ENCODE data around the gene GUCY1B1.
"Not testable (repeated sequence)": the region's sequence is repeated elsewhere in the genome, so short reads cannot be mapped to it uniquely, and the experiment has no call there.

Gene GUCY1B1

DNA sequence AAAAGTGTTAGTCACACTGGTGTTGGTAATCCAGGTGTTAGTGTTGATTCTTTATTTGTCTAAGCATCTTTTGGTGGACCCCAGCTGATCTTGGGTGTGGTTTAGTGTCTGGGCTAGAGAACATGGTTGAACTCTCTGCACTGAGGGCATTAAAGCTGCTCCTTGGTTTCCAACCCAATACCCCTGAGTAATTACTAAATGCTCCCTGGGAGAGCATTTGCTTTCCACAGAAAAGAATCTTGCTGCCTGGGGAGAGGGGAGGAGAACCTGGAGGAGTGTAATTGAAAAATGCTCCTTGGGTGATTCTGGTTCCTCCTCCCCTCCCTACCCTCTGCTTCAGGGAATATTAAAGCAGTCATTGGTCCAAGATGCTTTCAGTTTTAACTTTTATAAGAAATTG, 3.1 kb downstream of the GUCY1B1 start:
- no peak for DNase-seq (ENCODE audit: low read depth)

DNA sequence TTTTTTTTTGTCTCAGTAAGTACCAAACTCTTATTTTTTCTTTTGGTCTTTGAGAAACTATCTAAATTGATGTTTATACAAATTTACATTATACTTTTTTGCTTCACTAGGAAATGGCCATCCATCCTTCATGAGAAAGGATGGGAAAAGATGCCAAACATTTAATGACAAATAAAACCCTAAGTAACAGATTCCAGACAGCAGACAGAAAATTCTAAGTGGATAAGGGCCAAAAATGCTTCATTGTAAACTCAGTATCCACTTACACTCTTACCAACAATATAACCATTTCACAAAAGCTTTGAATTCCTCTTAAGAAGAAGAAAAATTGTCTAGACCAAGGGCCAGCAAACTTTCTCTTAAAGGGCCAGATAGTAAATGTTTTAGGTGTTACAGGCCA, 3.5 kb downstream of the GUCY1B1 start:
- DNase-seq (ENCODE audit: low read depth), result peak; percentile 46

- DNase-seq (ENCODE audit: low read depth), result no peak
These were observed 4.7 kb downstream of the GUCY1B1 start for GRCh38 chr4:155763551-155763950.

DNA sequence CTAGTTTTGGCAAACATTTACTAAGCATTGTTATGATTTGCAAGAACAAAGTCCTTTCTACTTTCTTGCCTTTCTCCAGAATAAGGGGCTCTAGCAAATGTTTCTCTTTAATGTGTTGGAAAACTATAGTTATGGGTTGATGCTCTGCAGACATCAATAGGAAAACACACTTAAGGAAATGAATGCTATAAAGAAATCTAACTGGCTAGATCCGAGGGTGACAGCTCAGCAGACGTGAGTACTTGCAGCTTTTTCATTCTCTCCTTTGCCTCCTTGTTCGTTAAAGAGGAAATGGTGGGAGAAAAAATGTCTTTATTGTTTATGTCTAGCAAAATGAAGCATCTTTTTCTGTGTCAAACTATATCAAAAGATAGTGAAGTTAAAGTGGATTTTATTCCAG, 6.3 kb downstream of the GUCY1B1 start:
- DNase-seq (ENCODE audit: low read depth), result no peak

GRCh38 chr4:155766622-155767021, 7.8 kb downstream of the GUCY1B1 start:
- no peak for DNase-seq (ENCODE audit: low read depth)

GRCh38 chr4:155768370-155768769, 9.5 kb downstream of the GUCY1B1 start:
- no peak for DNase-seq (ENCODE audit: low read depth)

DNA sequence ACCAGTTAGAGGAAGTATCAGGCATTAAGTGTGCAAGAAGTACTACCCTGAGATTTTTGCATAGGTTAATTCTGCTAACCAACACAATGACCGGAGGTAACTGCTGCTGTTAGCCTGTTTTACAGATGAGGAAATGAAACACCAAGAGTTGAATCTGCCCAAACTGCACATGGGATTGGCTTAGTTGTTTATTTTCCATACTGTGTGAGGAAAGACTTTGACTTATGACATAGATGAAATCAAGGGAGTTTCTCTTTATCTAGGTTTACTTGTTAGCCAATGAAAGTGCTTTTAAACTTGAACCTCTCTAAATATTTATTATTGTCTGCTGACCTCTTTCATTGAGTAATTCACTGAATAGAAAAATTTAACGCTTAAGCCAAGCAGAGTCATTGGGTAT, 10.3 kb downstream of the GUCY1B1 start:
- peak; percentile 36 for DNase-seq (ENCODE audit: low read depth)

DNA sequence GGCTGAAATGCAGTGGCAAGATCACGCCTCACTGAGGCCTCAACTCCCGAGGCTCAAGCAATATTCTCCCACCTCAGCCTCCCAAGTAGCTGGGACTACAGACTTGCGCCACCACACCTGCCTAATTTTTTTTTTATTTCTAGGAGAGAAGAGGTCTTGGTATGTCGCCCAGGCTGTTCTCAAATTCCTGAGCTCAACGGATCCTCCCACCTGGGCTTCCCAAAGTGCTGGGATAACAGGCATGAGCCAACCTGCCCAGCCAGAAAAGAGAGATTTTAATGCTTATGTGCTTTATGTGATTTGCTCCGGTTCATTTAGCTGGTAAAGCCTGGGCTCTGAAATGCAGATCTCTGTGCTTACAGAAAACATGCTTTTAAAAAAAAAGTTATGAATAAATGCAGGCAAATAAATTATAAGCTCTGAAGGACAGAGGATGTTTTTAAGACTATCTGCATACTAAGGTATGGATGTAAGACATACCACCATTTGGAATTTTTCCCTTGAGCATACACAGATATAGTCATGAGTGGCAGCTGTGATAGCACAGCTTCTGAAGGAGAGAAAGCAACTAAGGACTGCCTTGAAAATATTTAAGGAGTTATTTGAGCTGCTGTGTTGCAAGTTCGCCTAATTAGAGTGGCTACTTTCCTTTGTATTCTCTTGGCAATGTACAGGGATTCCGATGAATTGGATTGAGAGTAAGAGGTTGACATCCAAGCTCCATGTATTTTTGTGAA, 13.8 kb downstream of the GUCY1B1 start:
- DNase-seq (ENCODE audit: low read depth), result no peak

DNA sequence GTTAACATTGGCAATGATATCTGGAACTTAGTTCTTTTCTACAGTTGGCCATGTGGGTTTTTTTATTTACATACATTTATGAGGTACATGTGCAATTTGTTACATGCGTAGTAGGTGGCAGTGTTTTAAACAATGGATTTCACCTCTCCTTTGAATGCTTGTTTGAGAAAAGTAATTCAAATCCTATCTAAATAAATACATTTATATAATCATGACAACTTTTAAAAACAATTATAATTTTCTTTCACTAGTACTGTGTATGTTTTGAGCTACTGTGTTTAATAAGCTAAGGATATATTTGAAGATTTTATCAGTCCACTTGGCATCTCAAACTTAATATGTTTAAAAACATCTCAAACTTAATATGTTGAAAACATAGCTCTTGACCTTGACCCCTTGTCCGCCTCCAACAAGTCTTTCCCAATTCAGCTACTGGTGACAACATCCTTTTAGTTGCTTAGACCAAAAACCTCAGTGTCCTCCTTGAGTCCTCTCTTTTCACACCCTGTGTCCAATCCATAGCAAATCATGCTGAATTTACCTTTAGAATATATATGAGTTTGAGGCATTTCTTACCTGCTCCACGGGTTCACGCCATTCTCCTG, 14.5 kb downstream of the GUCY1B1 start:
- no peak for DNase-seq (ENCODE audit: low read depth)

- no peak for DNase-seq (ENCODE audit: low read depth)
These were observed 15.2 kb downstream of the GUCY1B1 start for GRCh38 chr4:155774033-155774432.

GRCh38 chr4:155777971-155778735, 19.3 kb downstream of the GUCY1B1 start:
- DNase-seq (ENCODE audit: low read depth), result peak; percentile 78

DNA sequence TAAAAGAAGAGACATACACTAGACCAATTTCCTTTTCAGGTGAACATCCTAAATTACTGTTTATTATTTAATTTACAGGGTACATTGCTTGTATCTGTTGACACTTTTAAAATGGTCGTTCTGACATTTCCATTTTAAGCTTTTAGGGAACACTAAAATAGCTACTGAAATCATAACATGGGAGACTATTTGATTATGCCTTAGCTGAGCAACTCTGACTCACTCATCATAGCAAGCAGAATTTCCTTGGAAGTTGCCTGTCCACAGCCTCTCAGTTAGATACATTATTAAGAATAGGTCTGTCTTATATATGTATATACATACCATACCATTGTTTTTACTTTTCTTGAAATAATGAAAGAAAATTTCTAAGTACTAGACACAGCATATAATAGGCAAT, 22.0 kb downstream of the GUCY1B1 start:
- DNase-seq (ENCODE audit: low read depth), result peak; percentile 65

- no peak for DNase-seq (ENCODE audit: low read depth)
These were observed 22.5 kb downstream of the GUCY1B1 start for GRCh38 chr4:155781249-155781831.

DNA sequence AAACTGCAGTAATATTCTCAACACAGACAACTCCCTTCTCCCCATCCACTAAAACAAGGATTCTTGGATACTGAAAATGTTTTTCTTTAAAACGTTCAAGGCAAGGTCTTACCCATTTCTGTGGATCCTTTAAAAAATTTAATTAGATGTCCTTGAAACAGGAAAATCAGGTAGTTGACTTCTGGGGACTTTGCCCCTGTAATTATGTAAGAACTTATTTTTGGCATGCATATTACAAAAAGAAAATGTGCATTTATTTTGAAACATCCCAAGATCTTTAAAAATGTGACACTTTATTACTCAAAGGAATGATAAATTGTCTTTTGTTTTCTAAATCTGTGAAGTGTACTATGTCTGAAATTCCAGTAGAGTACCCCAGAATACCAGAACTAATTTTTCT, 25.8 kb downstream of the GUCY1B1 start:
- no peak for DNase-seq (ENCODE audit: low read depth)

DNA sequence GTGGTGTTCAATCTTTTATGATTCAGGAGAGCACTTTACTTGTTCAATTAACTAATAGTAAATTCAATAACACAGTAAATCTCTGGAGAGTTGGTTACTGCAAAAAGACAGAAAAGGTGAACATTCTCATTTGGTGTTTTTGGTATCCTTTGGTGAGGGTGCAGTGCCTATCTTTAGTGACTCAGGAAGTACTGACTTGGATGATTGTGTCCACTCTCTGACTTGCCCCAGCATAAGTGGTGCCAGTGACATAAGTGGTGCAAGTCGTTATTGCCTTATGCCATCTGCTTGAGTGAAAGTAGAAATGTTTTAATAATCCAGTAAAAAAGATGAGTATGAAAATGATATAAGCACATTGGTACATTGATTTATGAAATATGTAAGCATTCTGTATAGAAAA, 27.0 kb downstream of the GUCY1B1 start:
- DNase-seq (ENCODE audit: low read depth), result no peak

DNA sequence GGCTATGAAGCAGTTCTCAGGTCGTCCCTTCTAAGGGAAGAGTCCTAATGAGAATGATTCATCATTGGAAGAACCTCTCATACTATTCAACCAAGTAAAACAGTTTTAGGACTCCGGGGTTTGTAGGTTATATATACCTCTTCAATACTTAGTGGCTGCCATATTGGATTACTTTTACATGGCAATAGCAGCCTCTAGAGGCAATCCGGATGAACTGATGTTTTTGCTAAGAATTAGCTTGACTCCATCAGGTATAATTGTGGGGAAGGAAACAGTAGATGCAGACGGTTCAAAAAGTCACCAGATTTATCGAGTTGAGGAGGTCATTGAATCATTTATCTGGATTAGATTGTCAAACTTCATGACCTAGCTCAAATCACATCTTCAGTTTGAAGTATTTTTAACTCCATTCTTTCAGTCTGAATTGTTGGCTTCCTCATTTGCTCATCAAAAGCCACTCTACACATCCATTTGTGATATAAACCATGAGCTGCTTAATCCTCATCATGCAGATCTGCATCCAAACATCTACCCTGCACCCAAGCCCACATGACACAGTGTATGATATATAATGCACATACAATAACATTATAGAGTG, 28.4 kb downstream of the GUCY1B1 start:
- peak; percentile 75 for DNase-seq (ENCODE audit: low read depth)

GRCh38 chr4:155789391-155789790, 30.6 kb downstream of the GUCY1B1 start:
- no peak for DNase-seq (ENCODE audit: low read depth)

DNA sequence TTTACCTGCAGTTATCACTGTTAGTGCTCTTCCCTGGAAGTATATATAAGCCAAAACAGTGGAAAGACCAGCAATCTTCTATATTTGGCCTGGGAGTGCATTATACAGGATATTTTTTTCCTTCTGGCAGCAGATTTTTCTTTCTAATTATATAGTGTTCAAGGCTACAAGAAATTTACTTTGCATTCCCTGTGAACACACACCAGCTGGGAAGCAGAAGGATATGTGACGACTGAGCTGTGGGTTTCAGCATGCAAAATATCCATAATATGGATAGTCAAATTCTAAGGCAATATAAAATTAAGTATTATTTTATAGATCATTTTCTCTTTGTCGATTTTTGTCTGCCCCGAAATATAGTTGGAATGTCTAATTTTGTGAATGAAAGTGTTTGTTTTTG, 31.2 kb downstream of the GUCY1B1 start:
- DNase-seq (ENCODE audit: low read depth), result no peak

DNA sequence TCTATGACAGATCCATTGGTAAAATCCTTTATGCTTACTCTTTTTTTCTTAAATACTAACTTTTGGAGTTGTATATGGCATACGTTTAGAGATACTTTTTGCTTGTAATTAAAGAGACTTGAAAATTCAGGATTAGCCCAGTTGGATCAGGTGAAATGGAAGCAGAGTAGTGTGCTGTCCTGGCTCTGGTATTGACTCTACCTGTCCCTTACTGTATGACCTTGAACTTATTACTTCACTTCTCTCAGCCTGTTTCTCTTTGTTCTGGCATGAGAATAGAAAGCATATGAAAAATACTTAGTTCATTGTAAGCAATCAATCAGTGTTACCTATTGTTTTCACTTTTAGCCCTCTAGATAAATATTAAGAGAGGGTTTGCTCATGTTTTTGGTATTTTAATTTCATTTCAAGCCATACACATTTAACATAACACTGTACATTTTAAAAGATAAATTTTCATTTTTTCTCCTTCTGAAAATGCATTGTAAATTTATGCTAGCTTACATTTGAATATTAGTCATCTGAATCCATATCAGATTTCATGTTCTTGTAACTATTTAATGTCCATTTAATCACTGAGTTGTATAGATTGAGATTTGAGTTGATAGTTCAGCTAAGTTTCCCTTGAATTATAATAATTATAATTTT, 35.9 kb downstream of the GUCY1B1 start:
- no peak for DNase-seq (ENCODE audit: low read depth)

GRCh38 chr4:155795991-155796390, 37.2 kb downstream of the GUCY1B1 start:
- peak; percentile 57 for DNase-seq (ENCODE audit: low read depth)

- DNase-seq (ENCODE audit: low read depth), result not testable (repeated sequence)
These were observed 38.8 kb downstream of the GUCY1B1 start for GRCh38 chr4:155797581-155797980.
